ENCODE measurements around the gene CCNI2.

CCNI2 gene

GRCh38 chr5:132765311-132766019 is 18.2 kb downstream of the CCNI2 start:
- DNase-seq (ENCODE audit: low read depth): no peak

DNA sequence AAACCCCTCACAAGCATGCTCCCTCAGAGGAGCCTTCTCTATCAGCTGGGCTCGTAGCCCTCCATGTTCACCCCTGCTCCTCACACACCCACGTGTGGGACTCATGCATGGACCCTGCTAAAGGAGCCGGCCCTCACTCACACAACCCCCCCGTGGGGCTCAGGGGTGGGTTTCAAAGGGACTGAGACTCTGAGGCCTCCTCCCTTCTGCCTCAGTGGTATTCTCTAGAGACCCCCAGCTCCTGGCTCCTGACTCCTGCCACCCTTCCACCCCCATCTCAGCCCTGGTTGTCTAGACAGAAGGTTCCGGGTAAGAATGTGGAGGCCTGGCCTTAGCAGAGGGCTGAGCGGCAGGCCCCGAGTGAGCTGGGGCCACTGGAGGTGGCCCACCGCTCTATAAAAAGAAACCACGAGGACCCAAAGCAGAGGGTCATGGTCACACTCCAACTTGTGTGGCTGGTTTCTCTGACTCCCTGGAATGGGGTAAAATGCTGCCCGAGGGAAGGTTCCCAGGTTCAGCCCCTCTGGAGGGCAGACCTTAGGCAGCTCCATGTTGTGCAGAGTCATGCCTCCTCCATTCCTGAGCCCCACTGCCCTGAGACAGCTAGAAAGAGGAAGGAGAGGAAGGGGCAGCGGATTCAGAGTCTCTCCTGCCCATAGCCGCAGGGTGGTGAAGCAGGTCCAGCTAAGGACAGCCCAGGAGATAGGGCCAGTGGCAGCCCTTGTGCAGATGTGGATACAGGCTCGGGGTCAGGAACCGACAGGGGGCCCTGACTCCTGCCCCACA is 19.0 kb downstream of the CCNI2 start:
- DNase-seq (ENCODE audit: low read depth): no peak

GRCh38 chr5:132766806-132767055 is 19.5 kb downstream of the CCNI2 start:
- DNase-seq (ENCODE audit: low read depth): no peak

DNA sequence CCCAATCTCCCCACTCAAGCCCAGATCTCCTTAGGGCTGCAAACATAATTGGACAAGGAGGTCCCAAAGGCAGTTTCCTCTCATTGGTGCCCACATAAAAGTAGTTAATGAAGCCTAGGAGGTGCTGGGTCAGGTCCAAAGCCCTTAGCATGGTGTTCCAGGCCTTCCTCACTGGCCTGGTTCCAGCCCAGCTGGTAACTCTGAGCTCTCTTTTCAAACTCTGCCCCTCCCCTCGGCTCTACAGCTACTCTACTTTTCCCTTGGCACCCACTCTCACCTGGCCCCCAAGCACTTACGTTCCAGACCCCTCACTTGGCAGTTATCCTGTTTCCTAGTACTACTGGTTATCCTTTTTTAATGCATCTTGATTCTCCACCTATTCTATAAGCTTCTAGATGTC is 19.9 kb downstream of the CCNI2 start:
- DNase-seq (ENCODE audit: low read depth): no peak

DNA sequence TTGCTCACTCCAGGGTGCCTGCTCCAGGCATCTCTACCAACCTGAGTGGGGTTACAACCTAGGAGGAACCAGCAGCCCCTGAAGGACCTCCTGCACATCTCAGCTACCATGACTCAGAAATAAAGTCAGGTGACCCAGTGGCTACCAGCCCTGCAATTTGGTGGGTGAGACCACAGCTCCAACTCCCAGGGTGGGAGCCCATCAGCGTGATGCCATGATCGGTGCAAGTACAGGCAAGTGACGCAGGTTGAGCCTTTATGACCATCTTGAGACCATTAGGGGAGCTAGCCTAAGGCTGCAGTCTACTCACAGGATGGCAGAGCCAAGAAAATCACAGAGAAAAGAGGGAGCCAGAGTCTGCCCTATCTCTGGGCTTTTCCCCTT is 21.3 kb downstream of the CCNI2 start:
- DNase-seq (ENCODE audit: low read depth): no peak

DNA sequence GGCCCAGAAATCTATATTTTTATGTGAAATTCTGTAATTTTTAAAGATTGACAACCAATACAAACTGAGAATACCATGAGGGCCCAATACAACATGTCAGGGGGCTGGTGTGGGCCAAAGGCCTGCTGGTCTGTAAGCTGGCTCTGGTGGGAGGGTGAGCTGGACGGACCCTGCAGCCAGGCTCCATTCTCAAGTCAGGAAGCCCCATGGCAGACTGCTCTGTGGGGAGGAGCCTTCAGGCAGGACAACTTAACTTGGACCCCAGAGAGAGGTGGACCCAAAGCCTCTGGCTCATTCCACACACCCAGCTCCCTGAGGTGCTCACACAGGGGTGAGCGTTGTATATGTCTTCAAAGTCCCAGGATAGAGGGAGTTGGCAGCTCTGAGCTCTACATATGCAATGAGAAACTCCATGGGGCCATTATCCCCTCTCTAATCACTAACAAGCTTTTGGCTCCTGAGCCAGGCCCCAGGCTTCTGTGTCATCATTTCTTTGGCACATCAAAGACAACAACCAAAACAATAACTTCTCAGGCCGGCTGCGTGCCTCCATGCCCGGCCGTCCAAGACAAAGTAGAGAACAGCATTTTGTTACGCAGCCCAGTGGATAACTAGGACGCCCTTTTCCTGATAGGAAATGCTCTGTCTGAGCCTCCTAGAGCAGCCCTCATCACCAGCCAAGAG is 23.4 kb downstream of the CCNI2 start:
- DNase-seq (ENCODE audit: low read depth): no peak

DNA sequence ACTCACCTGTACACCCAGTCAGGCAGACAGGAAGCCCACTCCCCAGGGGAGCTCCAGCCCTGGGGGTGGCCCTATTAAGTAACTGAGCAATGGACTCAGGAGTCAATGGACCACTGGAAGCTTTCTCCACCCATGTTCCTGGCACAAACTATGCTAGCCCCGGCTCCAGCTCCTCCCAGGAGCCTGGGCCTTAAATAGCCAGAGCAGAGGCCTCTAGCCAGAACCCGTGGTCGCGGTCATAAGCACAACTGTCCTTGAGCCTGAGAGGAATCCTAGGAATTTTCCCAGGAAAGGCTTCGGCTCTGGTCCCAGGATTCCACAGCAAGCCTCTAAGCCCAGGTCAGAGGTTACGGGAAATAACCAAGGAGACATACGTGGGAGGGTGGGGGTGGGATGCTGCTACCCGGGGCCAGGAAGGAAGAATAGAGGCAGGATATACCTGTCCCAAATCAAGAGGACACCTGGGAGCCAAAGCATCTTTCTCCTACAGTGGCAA is 24.3 kb downstream of the CCNI2 start:
- DNase-seq (ENCODE audit: low read depth): no peak

GRCh38 chr5:132772291-132773070 is 25.3 kb downstream of the CCNI2 start:
- DNase-seq (ENCODE audit: low read depth): no peak

DNA sequence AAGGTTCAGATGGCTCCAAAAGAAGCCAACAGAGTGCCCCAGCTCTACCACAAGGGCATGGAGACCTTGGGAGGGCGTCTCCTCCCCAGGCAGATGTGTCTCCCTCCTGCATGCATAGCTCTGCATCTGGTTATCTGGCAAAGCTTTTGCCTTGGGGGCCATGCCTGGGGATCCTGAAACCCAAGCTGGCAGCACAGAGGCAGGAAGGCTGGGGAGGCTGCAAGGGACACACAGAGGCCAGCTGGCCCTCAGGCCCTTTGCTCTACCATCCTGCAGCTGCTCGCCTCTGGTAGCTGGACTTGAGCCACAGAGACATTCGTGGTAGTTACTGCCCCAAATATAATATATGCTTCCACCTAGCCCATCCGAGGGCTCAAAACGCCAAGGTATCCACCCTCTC is 25.9 kb downstream of the CCNI2 start:
- DNase-seq (ENCODE audit: low read depth): no peak

GRCh38 chr5:132773601-132774355 is 26.6 kb downstream of the CCNI2 start:
- DNase-seq (ENCODE audit: low read depth): no peak

DNA sequence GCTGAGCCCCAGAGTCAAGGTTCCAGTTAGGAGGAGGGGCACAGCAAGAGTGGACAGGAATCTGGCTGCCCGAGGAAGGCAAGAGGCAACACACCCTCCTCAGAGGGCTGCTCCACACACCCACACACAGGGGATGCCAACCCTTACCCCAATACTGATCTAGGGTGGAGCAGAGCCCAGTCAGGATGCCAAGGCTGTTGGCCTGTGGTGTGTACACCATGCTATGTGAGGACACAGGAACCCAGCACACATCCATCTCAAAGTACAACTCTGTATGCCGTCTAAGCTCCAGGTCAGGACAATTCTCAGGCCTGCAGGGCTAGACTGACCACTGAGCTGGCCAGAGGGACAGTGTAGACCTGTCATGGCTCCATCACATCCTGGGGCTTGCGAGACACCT is 27.2 kb downstream of the CCNI2 start:
- no peak for DNase-seq (ENCODE audit: low read depth)

DNA sequence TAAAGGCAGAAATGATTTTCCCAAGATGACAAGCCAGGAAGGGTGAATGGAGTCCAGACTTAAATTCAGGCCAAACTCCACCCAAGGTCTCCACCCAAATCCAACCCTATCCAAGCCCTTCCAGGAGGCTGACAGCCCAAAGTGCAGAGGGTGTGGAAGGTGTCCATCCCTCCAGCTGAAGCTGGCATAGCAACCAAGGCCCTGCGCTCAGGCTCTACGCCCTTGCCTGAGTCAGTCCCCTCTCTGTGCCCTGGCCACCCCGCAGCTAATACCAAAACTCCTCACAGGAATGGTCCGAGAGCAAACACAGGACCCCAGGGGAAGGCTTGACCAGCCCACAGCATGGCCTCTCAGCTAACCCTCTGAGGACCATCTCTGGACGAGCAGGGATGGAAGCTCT is 27.7 kb downstream of the CCNI2 start:
- DNase-seq (ENCODE audit: low read depth): no peak

GRCh38 chr5:132775476-132775961 is 28.3 kb downstream of the CCNI2 start:
- no peak for DNase-seq (ENCODE audit: low read depth)

DNA sequence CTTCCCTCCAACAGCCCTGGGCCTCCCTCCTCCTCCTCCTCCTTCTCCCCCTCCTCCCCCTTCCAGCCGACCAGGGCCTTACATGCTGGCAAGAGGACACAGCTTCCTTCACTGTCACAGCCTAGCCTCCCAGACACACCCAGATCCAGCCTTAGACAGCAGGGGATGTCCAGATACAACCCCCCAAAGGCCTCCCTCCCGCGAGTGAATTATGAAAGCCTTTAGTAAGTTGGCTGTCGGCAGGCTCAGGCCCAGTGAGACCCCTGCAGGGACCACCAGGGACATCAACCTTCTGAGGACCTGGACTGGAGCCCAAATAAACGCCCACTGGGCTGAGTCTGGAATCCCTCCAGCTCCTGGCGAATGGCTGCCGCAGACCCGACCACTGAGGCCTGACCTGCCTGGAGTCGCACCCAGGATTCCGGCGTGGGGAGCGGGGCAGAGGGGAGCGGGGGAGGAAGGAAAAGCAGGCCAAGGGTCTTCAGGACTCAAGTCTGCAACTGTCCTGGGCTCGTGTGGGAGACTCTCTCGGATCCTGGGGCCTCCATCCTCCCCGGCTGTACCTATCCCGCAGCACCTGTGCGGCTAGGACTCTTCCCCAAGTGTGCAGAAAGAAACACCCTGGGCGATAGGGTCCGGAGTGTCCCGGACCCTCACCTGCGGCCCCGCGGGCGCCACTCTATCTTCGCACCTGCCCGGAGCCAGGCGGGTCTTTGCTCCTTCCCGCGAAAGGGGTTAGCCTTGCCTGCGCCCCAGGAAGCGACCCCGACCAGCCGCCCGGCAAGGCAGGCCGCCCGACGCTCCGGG is 29.1 kb downstream of the CCNI2 start:
- DNase-seq (ENCODE audit: low read depth): no peak

- DNase-seq (ENCODE audit: low read depth): no peak
Observed at GRCh38 chr5:132776938-132777208, 29.6 kb downstream of the CCNI2 start.

GRCh38 chr5:132777209-132778069 is 30.2 kb downstream of the CCNI2 start, which contains the start of gene SEPTIN8:
Gene SEPTIN8 (minus strand): TSS chr5:132777239. CDS start chr5:132777137, 102 bp downstream.
- DNase-seq (ENCODE audit: low read depth): peak; percentile 5

DNA sequence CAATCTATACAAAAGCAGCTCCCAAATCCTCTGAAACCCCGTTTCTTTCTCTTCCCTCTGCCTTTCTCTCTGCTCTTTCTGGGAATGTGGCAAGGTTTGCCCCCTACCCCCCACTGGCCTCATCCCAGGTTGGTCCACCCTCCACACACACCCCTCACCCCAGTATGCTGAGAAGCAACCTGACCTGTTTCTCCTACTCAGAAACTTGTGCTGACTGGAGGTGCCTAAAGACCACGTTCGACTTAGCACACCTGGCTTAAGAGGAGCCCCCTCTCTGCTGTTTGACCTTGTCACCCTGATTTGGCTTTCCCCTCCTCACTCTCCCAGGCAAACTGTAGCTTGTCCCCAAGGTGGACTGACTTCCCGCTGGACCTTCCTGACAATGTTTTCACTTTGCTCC is 30.9 kb downstream of the CCNI2 start:
- DNase-seq (ENCODE audit: low read depth): no peak

GRCh38 chr5:132778856-132779255 is 31.6 kb downstream of the CCNI2 start:
- no peak for DNase-seq (ENCODE audit: low read depth)

GRCh38 chr5:132779961-132780360 is 32.7 kb downstream of the CCNI2 start:
- DNase-seq (ENCODE audit: low read depth): no peak

- DNase-seq (ENCODE audit: low read depth): no peak
Observed at GRCh38 chr5:132780577-132780976, 33.4 kb downstream of the CCNI2 start.

Measured in T follicular helper cell (primary cell).